OCI-LY7 (cell line): ENCODE measurements around the gene SRSF12. TPM values are rescaled to one million over a fixed set of nuclear protein-coding genes. Genes with fewer than 3 reads are reported as not detected.

Experiments
- BruUV-seq: library from RNA; stranded (reverse); fragments of 400-500 nt; replicated peaks from 2 replicates; lab custom pipeline; 2021; lab: Mats Ljungman, UMichigan
- CTCF ChIA-PET: fragments of 300-600 bp; sonication (Branson Sonifier 250); formaldehyde crosslinking; loops from one replicate; lab custom pipeline; 2022; ENCODE audit warnings: antibody characterized with exemption; ENCODE audit not compliant: unreplicated experiment; lab: Charles Lee
- POLR2A ChIA-PET: fragments of 300-600 bp; sonication (Branson Sonifier 250); formaldehyde crosslinking; loops from one replicate; lab custom pipeline; 2022; ENCODE audit warnings: antibody characterized with exemption; lab: Charles Lee
- DNase-seq: peaks from one replicate; pipeline ENCODE4 v3.0.0-alpha.2; 2015; ENCODE audit warnings: low spot score
- H2AFZ ChIP-seq: fragments of 200-600 bp; sonication (generic), shearing (Covaris generic); 2 replicates; pipeline ENCODE4 v1.6.1; 2014; ENCODE audit warnings: mild to moderate bottlenecking, antibody characterized with exemption, low read length, moderate library complexity
- H3K27ac ChIP-seq: fragments of 200-600 bp; sonication (generic); 2 replicates; pipeline ENCODE4 v1.5.1; 2014; ENCODE audit warnings: mixed run types, low read depth, mild to moderate bottlenecking, moderate library complexity, low read length, inconsistent platforms; ENCODE audit not compliant: poor library complexity, severe bottlenecking
- H3K36me3 ChIP-seq: fragments of 200-600 bp; sonication (generic); 2 replicates; pipeline ENCODE4 v1.6.1; 2014; ENCODE audit warnings: mild to moderate bottlenecking, antibody characterized with exemption, low read length, moderate library complexity, mixed read lengths; ENCODE audit not compliant: insufficient read depth
- H3K4me1 ChIP-seq: fragments of 200-600 bp; sonication (generic); 2 replicates; pipeline ENCODE4 v1.5.1; 2014; ENCODE audit warnings: mild to moderate bottlenecking, low read length; ENCODE audit not compliant: insufficient read depth, poor library complexity, severe bottlenecking
- H3K4me2 ChIP-seq: fragments of 200-600 bp; sonication (generic); 2 replicates; pipeline ENCODE4 v1.6.1; 2014; ENCODE audit warnings: mild to moderate bottlenecking, low read length
- H3K4me3 ChIP-seq: fragments of 200-600 bp; sonication (generic); 2 replicates; pipeline ENCODE4 v1.5.1; 2014; ENCODE audit warnings: mild to moderate bottlenecking, low read depth, low read length; ENCODE audit not compliant: poor library complexity, severe bottlenecking
- H3K79me2 ChIP-seq: fragments of 200-600 bp; sonication (generic); 2 replicates; pipeline ENCODE4 v1.6.1; 2016; ENCODE audit warnings: low read depth, mild to moderate bottlenecking, low read length, moderate library complexity, mixed read lengths; ENCODE audit not compliant: insufficient read depth
- H3K9me2 ChIP-seq: fragments of 200-600 bp; sonication (generic); 2 replicates; pipeline ENCODE4 v1.6.1; 2016; ENCODE audit warnings: mild to moderate bottlenecking, low read length, mixed read lengths; ENCODE audit not compliant: insufficient read depth
- H3K9me3 ChIP-seq: fragments of 200-600 bp; sonication (generic); 2 replicates; pipeline ENCODE4 v1.6.1; 2014; ENCODE audit warnings: mild to moderate bottlenecking, mixed run types, low read length, mixed read lengths
- H4K20me1 ChIP-seq: fragments of 200-600 bp; sonication (generic); 2 replicates; pipeline ENCODE4 v1.6.1; 2014; ENCODE audit warnings: mild to moderate bottlenecking, antibody characterized with exemption, low read length, moderate library complexity, mixed read lengths; ENCODE audit not compliant: insufficient read depth
- EZH2phosphoT487 ChIP-seq: fragments of 200-600 bp; sonication (generic); IDR thresholded peaks from 2 replicates; pipeline ENCODE4 v1.6.1; 2018; ENCODE audit warnings: low read depth, borderline replicate concordance, mild to moderate bottlenecking, mixed run types, antibody characterized with exemption, low read length, moderate library complexity, mixed read lengths
- intact Hi-C: fragments of 100-400 bp; cut with micrococcal nuclease; formaldehyde crosslinking; loops from one replicate; pipeline ENCODE4 v1.10.0; 2022; ENCODE audit not compliant: unreplicated experiment
- total RNA-seq, 2 experiments: library from RNA; depleted of rRNA in 1 of 2; stranded (reverse); fragments of >200 nt in 1 of 2; shearing (Covaris generic) in 1 of 2; gene quantifications; 2 replicates each; pipeline ENCODE4 v1.2.3, GENCODE V29; 2014 to 2022
- TF ChIP-seq, protein P1 (sequence below): fragments of 200-600 bp; sonication (generic); conservative IDR thresholded peaks from 2 replicates; pipeline ENCODE4 v1.5.1; 2014; ENCODE audit warnings: mild to moderate bottlenecking, antibody characterized with exemption, low read length, moderate library complexity, mixed read lengths

Gene SRSF12
- total RNA-seq, 2 experiments from 2014 or later, result not detected

DNA sequence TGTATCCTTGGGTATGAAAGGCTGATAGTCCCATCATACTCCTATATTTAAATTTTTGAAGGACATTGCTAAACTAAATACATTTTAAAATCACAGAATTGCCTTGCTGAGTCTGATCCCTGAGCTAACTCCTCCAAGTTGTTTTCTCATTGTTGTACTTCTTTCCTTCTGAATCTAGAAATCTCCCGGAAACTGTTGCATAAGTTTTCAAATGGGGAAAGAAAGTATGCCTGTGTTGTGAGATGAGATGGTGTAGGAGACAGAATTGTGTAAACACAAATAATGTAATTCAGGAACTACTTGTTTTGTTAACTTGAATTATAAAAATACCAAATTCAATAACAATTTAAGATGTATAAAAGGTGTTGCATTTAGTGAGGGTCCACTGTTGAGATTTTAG is 30.0 kb downstream of the SRSF12 start:
- no TSS peak for BruUV-seq
- intact Hi-C loops, result loop anchor here (10.0 kb wide), 1 partner anchor 473 kb away; no protein-coding TSS in a partner anchor
- CTCF ChIA-PET, result no interaction called here

DNA sequence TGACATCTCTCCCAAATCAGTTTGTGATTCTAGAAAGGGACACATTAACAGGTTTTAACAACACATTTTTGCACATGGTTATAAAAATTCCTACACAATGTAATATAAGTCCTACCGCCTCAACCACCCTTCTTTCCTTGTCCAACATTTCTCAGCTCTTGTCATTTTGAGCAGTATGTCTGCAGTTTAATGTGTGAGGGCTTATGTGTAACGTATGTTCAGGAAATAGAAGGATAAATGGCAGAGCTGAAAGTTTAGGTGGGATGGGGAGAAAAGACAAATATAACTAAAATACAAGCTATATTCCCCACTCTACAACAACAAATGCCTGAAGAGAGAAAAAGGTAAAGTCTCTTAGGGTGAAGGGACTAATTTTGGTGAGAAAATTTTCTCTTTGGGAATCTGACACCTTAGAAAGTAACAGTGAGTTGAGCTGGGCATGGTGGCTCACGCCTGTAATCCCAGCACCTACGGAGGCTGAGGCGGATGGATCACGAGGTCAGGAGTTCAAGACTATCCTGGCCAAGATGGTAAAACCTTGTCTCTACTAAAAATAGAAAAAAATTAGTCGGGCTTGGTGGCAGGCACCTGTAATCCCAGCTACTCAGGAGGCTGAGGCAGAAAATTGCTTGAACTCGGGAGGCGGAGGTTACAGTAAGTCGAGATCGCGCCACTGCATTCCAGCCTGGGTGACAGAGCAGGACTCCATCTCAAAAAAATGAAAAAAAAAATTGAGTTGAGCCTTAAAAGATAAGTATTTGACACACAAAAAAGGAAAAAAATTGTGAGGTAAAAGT is 32.3 kb downstream of the SRSF12 start:
- CTCF ChIA-PET, result no interaction called here
- intact Hi-C loops, result loop anchor here (10.0 kb wide), 1 partner anchor 471 kb away; no protein-coding TSS in a partner anchor
- Histone ChIP-seq H3K27ac (no peak overlapping the region), H2AFZ (no peak overlapping the region), H3K4me1 (peaks cover 17% of the 10 kb centered on the region), H3K4me2 (no peak overlapping the region), H3K79me2 (peaks cover 30% of the 10 kb centered on the region), H3K9me2 (no peaks in the 10 kb centered on the region), H3K4me3 (no peak overlapping the region), H3K9me3 (no peaks in the 10 kb centered on the region), H3K36me3 (peaks cover 39% of the 10 kb centered on the region), H4K20me1 (peaks cover 18% of the 10 kb centered on the region; the same call in 1 of the 2 replicates)
- BruUV-seq, result no TSS peak
- no peak for TF ChIP-seq EZH2phosphoT487
- TF ChIP-seq, protein P1, sequence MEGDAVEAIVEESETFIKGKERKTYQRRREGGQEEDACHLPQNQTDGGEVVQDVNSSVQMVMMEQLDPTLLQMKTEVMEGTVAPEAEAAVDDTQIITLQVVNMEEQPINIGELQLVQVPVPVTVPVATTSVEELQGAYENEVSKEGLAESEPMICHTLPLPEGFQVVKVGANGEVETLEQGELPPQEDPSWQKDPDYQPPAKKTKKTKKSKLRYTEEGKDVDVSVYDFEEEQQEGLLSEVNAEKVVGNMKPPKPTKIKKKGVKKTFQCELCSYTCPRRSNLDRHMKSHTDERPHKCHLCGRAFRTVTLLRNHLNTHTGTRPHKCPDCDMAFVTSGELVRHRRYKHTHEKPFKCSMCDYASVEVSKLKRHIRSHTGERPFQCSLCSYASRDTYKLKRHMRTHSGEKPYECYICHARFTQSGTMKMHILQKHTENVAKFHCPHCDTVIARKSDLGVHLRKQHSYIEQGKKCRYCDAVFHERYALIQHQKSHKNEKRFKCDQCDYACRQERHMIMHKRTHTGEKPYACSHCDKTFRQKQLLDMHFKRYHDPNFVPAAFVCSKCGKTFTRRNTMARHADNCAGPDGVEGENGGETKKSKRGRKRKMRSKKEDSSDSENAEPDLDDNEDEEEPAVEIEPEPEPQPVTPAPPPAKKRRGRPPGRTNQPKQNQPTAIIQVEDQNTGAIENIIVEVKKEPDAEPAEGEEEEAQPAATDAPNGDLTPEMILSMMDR, result no peak
- POLR2A ChIA-PET, result interaction anchor here (0.6 to 1.3 kb wide), 6 partner anchors 7 to 238 kb away, joined by 3 to 7 read pairs (median 3); no protein-coding TSS in a partner anchor
- no peak for DNase-seq

More for the DNA sequence above, 30.0 kb downstream of the SRSF12 start:
- H3K9me2 ChIP-seq, result no peaks in the 10 kb centered on the region
- no peak overlapping the region for H3K27ac ChIP-seq
- POLR2A ChIA-PET, result no interaction called here
- H2AFZ ChIP-seq, result no peak overlapping the region
- peaks cover 9% of the 10 kb centered on the region; the same call in 1 of the 2 replicates for H4K20me1 ChIP-seq
- no peak overlapping the region for H3K4me3 ChIP-seq
- H3K79me2 ChIP-seq, result peaks cover 18% of the 10 kb centered on the region
- peaks cover 32% of the 10 kb centered on the region for H3K36me3 ChIP-seq
- H3K9me3 ChIP-seq, result no peaks in the 10 kb centered on the region
- peaks cover 12% of the 10 kb centered on the region for H3K4me1 ChIP-seq
- no peak for DNase-seq
- no peak overlapping the region for H3K4me2 ChIP-seq
- TF ChIP-seq EZH2phosphoT487, result no peak
- TF ChIP-seq, protein P1, result no peak
